H9 (cell line): ENCODE results near the gene TRIM17. TPM values are rescaled to one million over a fixed set of nuclear protein-coding genes. Genes with fewer than 3 reads are reported as not detected.

ENCODE experiments used
- DNase-seq: peaks from one replicate; pipeline ENCODE4 v3.0.0-alpha.2; 2017
- H2AFZ ChIP-seq: one replicate; pipeline ENCODE4 v1.6.1; 2013; ENCODE audit warnings: mild to moderate bottlenecking, low read length, control low read depth, moderate library complexity
- H2AK5ac ChIP-seq: 2 replicates; pipeline ENCODE4 v1.6.1; 2013; ENCODE audit warnings: low read length, control low read depth, mixed read lengths; ENCODE audit not compliant: insufficient read length
- H2BK120ac ChIP-seq: one replicate; pipeline ENCODE4 v1.6.1; 2013; ENCODE audit warnings: low read depth, mild to moderate bottlenecking, low read length, control low read depth, inconsistent platforms; ENCODE audit not compliant: poor library complexity, severe bottlenecking
- H2BK12ac ChIP-seq: 2 replicates; pipeline ENCODE4 v1.6.1; 2013; ENCODE audit warnings: low read length, control low read depth, mixed read lengths, low read depth; ENCODE audit not compliant: insufficient read length
- H2BK15ac ChIP-seq: 2 replicates; pipeline ENCODE4 v1.6.1; 2013; ENCODE audit warnings: low read depth, low read length, control low read depth
- H2BK20ac ChIP-seq: one replicate; pipeline ENCODE4 v1.6.1; 2013; ENCODE audit warnings: low read depth, mild to moderate bottlenecking, low read length, control low read depth, inconsistent platforms; ENCODE audit not compliant: poor library complexity, severe bottlenecking
- H2BK5ac ChIP-seq: 2 replicates; pipeline ENCODE4 v1.6.1; 2013; ENCODE audit warnings: low read length, control low read depth, mixed read lengths; ENCODE audit not compliant: insufficient read length
- H3K14ac ChIP-seq: 2 replicates; pipeline ENCODE4 v1.6.1; 2013; ENCODE audit warnings: low read length, control low read depth; ENCODE audit not compliant: insufficient read depth
- H3K18ac ChIP-seq: 2 replicates; pipeline ENCODE4 v1.6.1; 2013; ENCODE audit warnings: low read depth, mild to moderate bottlenecking, mixed read lengths, low read length, control low read depth; ENCODE audit not compliant: insufficient read length
- H3K23ac ChIP-seq: 2 replicates; pipeline ENCODE4 v1.6.1; 2013; ENCODE audit warnings: low read length, control low read depth, mixed read lengths, low read depth; ENCODE audit not compliant: insufficient read length
- H3K23me2 ChIP-seq: 2 replicates; pipeline ENCODE4 v1.6.1; 2013; ENCODE audit warnings: low read depth, mild to moderate bottlenecking, mixed read lengths, low read length, control low read depth; ENCODE audit not compliant: insufficient read length, poor library complexity, severe bottlenecking
- H3K27ac ChIP-seq: 2 replicates; pipeline ENCODE4 v1.5.1; 2013; ENCODE audit warnings: low read length, control low read depth, mixed read lengths, low read depth; ENCODE audit not compliant: insufficient read length
- H3K27me3 ChIP-seq: 2 replicates; pipeline ENCODE4 v1.6.1; 2013; ENCODE audit warnings: low read length, control low read depth, inconsistent platforms; ENCODE audit not compliant: insufficient read depth
- H3K4ac ChIP-seq: 2 replicates; pipeline ENCODE4 v1.6.1; 2013; ENCODE audit warnings: low read depth, mild to moderate bottlenecking, control low read depth, inconsistent platforms, low read length, moderate library complexity
- H3K4me1 ChIP-seq: 2 replicates; pipeline ENCODE4 v1.6.1; 2013; ENCODE audit warnings: low read length, control low read depth, inconsistent platforms; ENCODE audit not compliant: insufficient read depth
- H3K4me2 ChIP-seq: 2 replicates; pipeline ENCODE4 v1.6.1; 2013; ENCODE audit warnings: low read length, control low read depth, mixed read lengths; ENCODE audit not compliant: insufficient read length, insufficient read depth
- H3K56ac ChIP-seq: 2 replicates; pipeline ENCODE4 v1.6.1; 2013; ENCODE audit warnings: low read depth, mild to moderate bottlenecking, mixed read lengths, low read length, control low read depth; ENCODE audit not compliant: insufficient read length
- H3K79me1 ChIP-seq: 2 replicates; pipeline ENCODE4 v1.6.1; 2013; ENCODE audit warnings: low read depth, mild to moderate bottlenecking, moderate library complexity, low read length, control low read depth, inconsistent platforms; ENCODE audit not compliant: insufficient read depth, poor library complexity, severe bottlenecking
- H3K79me2 ChIP-seq: 2 replicates; pipeline ENCODE4 v1.6.1; 2013; ENCODE audit warnings: low read length, control low read depth, inconsistent platforms; ENCODE audit not compliant: insufficient read depth
- H3K9ac ChIP-seq: 2 replicates; pipeline ENCODE4 v1.6.1; 2013; ENCODE audit warnings: low read length, control low read depth, mixed read lengths; ENCODE audit not compliant: insufficient read length; ENCODE audit errors: extremely low read depth
- H3K9me3 ChIP-seq: one replicate; pipeline ENCODE4 v1.6.1; 2013; ENCODE audit warnings: low read depth, low read length, inconsistent platforms; ENCODE audit not compliant: control insufficient read depth
- H3T11ph ChIP-seq: one replicate; pipeline ENCODE4 v1.6.1; 2013; ENCODE audit warnings: mild to moderate bottlenecking, low read length, control low read depth, inconsistent platforms
- H4K20me1 ChIP-seq: one replicate; pipeline ENCODE4 v1.6.1; 2013; ENCODE audit not compliant: control insufficient read depth, insufficient read length, insufficient read depth
- H4K5ac ChIP-seq: 2 replicates; pipeline ENCODE4 v1.6.1; 2013; ENCODE audit warnings: low read depth, mild to moderate bottlenecking, mixed read lengths, low read length, control low read depth; ENCODE audit not compliant: insufficient read length
- H4K8ac ChIP-seq: replicated peaks from 2 replicates; pipeline ENCODE4 v1.6.1; 2013; ENCODE audit warnings: low read length, control low read depth, mixed read lengths, low read depth; ENCODE audit not compliant: insufficient read length
- H4K91ac ChIP-seq: 2 replicates; pipeline ENCODE4 v1.6.1; 2013; ENCODE audit warnings: low read depth, mild to moderate bottlenecking, moderate library complexity, mixed read lengths, low read length, control low read depth; ENCODE audit not compliant: insufficient read length
- H3K27ac Mint-ChIP-seq, 3 experiments: 2 replicates in 2 of 3; 3 replicates in 1 of 3; pipeline ENCODE4 v1.8.0; 2020 to 2021; ENCODE audit warnings: mixed read lengths in 3 of 3, mild to moderate bottlenecking in 1 of 3, moderate library complexity in 1 of 3
- H3K27me3 Mint-ChIP-seq: 2 replicates; pipeline ENCODE4 v1.8.0; 2021; ENCODE audit warnings: low read depth, mild to moderate bottlenecking, moderate library complexity, mixed read lengths
- H3K36me3 Mint-ChIP-seq, 3 experiments: 2 replicates in 2 of 3; 3 replicates in 1 of 3; pipeline ENCODE4 v1.8.0; 2020 to 2021; ENCODE audit warnings: low read depth in 3 of 3, mixed read lengths in 3 of 3; ENCODE audit not compliant: insufficient read depth in 1 of 3
- H3K4me1 Mint-ChIP-seq, 2 experiments: 2 replicates each; pipeline ENCODE4 v1.8.0; 2020; ENCODE audit warnings: mixed read lengths in 2 of 2
- H3K4me3 Mint-ChIP-seq, 2 experiments: 2 replicates in 1 of 2; 3 replicates in 1 of 2; pipeline ENCODE4 v1.8.0; 2020 to 2021; ENCODE audit warnings: mild to moderate bottlenecking in 2 of 2, mixed read lengths in 2 of 2, moderate library complexity in 1 of 2
- H3K9me3 Mint-ChIP-seq, 2 experiments: 2 replicates in 1 of 2; 3 replicates in 1 of 2; pipeline ENCODE4 v1.8.0; 2020; ENCODE audit warnings: mild to moderate bottlenecking in 2 of 2, mixed read lengths in 2 of 2, moderate library complexity in 1 of 2
- CTCF ChIP-seq: fragments of 200-600 bp; sonication (generic); conservative IDR thresholded peaks from 3 replicates; pipeline ENCODE4 v1.8.0; 2021; ENCODE audit warnings: antibody characterized with exemption, mild to moderate bottlenecking
- WGBS: extraction: QIAGEN DNeasy Blood & Tissue Kit; methylation state at CpG from one replicate; pipeline ENCODE4 v1.1.7; 2013; ENCODE audit warnings: missing lambda C conversion rate, low lambda C conversion rate, mixed read lengths; ENCODE audit not compliant: insufficient read length; ENCODE audit errors: extremely low coverage; 5-methylcytosine and 5-hydroxymethylcytosine counted together
- total RNA-seq: library from RNA; stranded (reverse); gene quantifications from 2 replicates; pipeline ENCODE4 v1.2.1, GENCODE V29; 2021

Gene TRIM17
- total RNA-seq, 1 experiment from 2014 or later: 2.8 TPM

DNA sequence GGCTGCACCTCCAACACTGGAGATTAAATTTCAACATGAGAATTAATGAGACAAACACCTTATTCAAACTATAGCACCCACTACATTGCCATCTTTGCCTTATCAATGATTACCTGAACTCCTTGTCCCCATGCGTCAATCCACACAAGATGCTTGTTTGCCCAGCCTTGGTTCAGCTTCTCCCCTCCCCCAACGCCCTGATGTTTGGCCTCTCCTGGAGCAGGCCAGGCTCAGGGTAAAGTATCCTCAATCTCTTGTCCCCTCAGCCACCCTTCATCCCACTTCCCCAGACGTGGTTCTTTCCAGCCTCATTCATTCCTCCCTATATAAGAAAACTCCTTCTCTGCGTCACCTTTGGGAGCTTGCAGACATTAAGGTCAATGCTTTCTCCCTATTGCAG, 11.8 kb upstream of the TRIM17 start:
- Mint-ChIP-seq H3K27ac (no peak overlapping the region; a peak in 1 of 7 replicates), H3K9me3 (peaks cover 0 to 3% of the 10 kb centered on the region in 2 experiments; a peak in 3 of 5 replicates), H3K4me3 (no peak overlapping the region; a peak in 1 of 5 replicates), H3K27me3 (peaks cover 81% of the 10 kb centered on the region), H3K36me3 (no peaks in the 10 kb centered on the region), H3K4me1 (peaks cover 17 to 25% of the 10 kb centered on the region in 2 experiments)
- Histone ChIP-seq H3K4ac (no peak overlapping the region), H4K91ac (no peak overlapping the region), H3K23ac (no peak overlapping the region), H2AK5ac (no peak overlapping the region), H2BK12ac (no peak overlapping the region), H3T11ph (no peak overlapping the region), H4K20me1 (no peaks in the 10 kb centered on the region), H3K23me2 (no peaks in the 10 kb centered on the region), H3K27ac (no peak overlapping the region), H3K4me2 (no peak overlapping the region), H3K27me3 (peaks cover 11% of the 10 kb centered on the region; the same call in 1 of the 2 replicates), H3K56ac (no peak overlapping the region), H2BK5ac (no peak overlapping the region), H4K8ac (no peak overlapping the region), H3K9me3 (no peaks in the 10 kb centered on the region), H2AFZ (no peak overlapping the region), H3K4me1 (no peaks in the 10 kb centered on the region; the same call in 1 of the 2 replicates), H2BK120ac (no peak overlapping the region), H2BK15ac (no peak overlapping the region), H2BK20ac (no peak overlapping the region), H3K18ac (no peak overlapping the region), H3K79me1 (no peaks in the 10 kb centered on the region), H3K79me2 (no peaks in the 10 kb centered on the region), H3K9ac (no peak overlapping the region), H3K14ac (no peak overlapping the region), H4K5ac (no peak overlapping the region)
- no peak for TF ChIP-seq CTCF
- WGBS: no CpG with 5 or more reads among the region's 4 CpGs
- DNase-seq: no peak
